Stomach (tissue), 4 donors: ENCODE data around the gene MIP.

Experiments used
- EP300 ChIP-seq: sonication (generic); formaldehyde crosslinking; IDR thresholded peaks from one replicate; pipeline ENCODE4 v1.6.1; 2017; ENCODE audit warnings: antibody characterized with exemption
- POLR2AphosphoS5 ChIP-seq, 3 donors: sonication (generic); formaldehyde crosslinking; IDR thresholded peaks; one replicate each; pipeline ENCODE4 v1.6.1; 2016; ENCODE audit warnings: antibody characterized with exemption in 3 of 3
- TF ChIP-seq, protein P1 (sequence below), 7 experiments: fragments of 450-650 bp in 4 of 7; fragments of 200-600 bp in 3 of 7; sonication (generic) in 3 of 7; IDR thresholded peaks; one replicate each; pipeline ENCODE4 v1.5.1; 2016 to 2019; ENCODE audit warnings: antibody characterized with exemption in 7 of 7, control low read depth in 2 of 7, mild to moderate bottlenecking in 1 of 7

- TF ChIP-seq POLR2AphosphoS5 (IDR thresholded peaks at IDR 0.05) (peak in 2 of 3 donors; percentile 24 to 26), EP300 (no peak)
- TF ChIP-seq, protein P1, sequence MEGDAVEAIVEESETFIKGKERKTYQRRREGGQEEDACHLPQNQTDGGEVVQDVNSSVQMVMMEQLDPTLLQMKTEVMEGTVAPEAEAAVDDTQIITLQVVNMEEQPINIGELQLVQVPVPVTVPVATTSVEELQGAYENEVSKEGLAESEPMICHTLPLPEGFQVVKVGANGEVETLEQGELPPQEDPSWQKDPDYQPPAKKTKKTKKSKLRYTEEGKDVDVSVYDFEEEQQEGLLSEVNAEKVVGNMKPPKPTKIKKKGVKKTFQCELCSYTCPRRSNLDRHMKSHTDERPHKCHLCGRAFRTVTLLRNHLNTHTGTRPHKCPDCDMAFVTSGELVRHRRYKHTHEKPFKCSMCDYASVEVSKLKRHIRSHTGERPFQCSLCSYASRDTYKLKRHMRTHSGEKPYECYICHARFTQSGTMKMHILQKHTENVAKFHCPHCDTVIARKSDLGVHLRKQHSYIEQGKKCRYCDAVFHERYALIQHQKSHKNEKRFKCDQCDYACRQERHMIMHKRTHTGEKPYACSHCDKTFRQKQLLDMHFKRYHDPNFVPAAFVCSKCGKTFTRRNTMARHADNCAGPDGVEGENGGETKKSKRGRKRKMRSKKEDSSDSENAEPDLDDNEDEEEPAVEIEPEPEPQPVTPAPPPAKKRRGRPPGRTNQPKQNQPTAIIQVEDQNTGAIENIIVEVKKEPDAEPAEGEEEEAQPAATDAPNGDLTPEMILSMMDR (IDR thresholded peaks at IDR 0.05), result no peak
Measured at GRCh38 chr12:56469007-56469930, 14.8 kb upstream of the MIP start.
